Measurements from ENCODE around the gene GCH1. TPM values are rescaled to one million over a fixed set of nuclear protein-coding genes. Genes with fewer than 3 reads are reported as not detected.

Gene GCH1
- total RNA-seq, 1 experiment from 2014 or later: 16.7 TPM

- Histone ChIP-seq H2AFZ (ENCODE audit: low read depth, low read length, poor library complexity, severe bottlenecking) (no peak overlapping the region), H3K27ac (ENCODE audit: low read depth, low read length) (no peak overlapping the region), H3K4me2 (ENCODE audit: low read length) (no peak overlapping the region), H3K27me3 (ENCODE audit: insufficient read depth, low read length) (no peaks in the 10 kb centered on the region), H3K9me2 (ENCODE audit: insufficient read depth) (no peaks in the 10 kb centered on the region), H3K79me2 (ENCODE audit: insufficient read depth, low read length) (no peaks in the 10 kb centered on the region), H3K4me3 (replicated peaks in 1 of 2; ENCODE audit: low read depth in 1 of 2, low read length in 2 of 2) (no peak overlapping the region), H3K36me3 (ENCODE audit: control insufficient read depth in 1 of 2, insufficient read depth in 2 of 2, low read length in 2 of 2) (no peaks in the 10 kb centered on the region), H3K9ac (ENCODE audit: low read length) (no peak overlapping the region), H3K4me1 (ENCODE audit: control insufficient read depth in 1 of 2, insufficient read depth in 2 of 2, low read length in 2 of 2) (0 out of 4 replicates have a peak, but pooled peaks cover 0 to 5% of the 10 kb centered on the region in 2 experiments), H3K9me3 (ENCODE audit: control insufficient read depth in 1 of 2, insufficient read depth in 1 of 2, low read depth in 1 of 2, low read length in 2 of 2) (no peaks in the 10 kb centered on the region), H4K20me1 (ENCODE audit: insufficient read depth) (no peaks in the 10 kb centered on the region)
- TF ChIP-seq SIN3A (IDR thresholded peaks at IDR 0.05; ENCODE audit: low read depth): no peak
- TF ChIP-seq ZFX (IDR thresholded peaks at IDR 0.05): no peak
- no TSS peak for BruUV-seq (replicated peaks)
- ChIA-PET POLR2A (no interaction called here), RAD21 (ENCODE audit: low non-redundant PET in 1 of 2, low total read pairs in 2 of 2, uncharacterized antibody in 2 of 2, unreplicated experiment in 2 of 2) (no interaction called here), CTCF (interaction anchor here (1.5 kb wide), 1 partner anchor 14 kb away, joined by 4 read pairs; no protein-coding TSS in a partner anchor)
- DNase-seq (ENCODE audit: low read depth, low spot score): no peak
- no peak for ATAC-seq
- intact Hi-C loops (cut with micrococcal nuclease): no loop called here
Observed at GRCh38 chr14:54792288-54792687, 110.3 kb downstream of the GCH1 start.

Small RNAs within 50 kb of the gene (microRNA-seq; reads per million reads assigned to microRNA genes)
- gene MIR4308 (ENCODE audit: borderline number of aligned reads): not detected

Other genes starting within 250 kb of the GCH1 start
- gene WDHD1, start 124.3 kb upstream of the GCH1 start, total RNA-seq (2021; ENCODE audit: unreplicated experiment): 44.3 TPM
- 23.7 TPM for gene SOCS4, start 124.4 kb upstream of the GCH1 start, total RNA-seq (2021; ENCODE audit: unreplicated experiment)
- 101 TPM for gene MAPK1IP1L, start 148.8 kb upstream of the GCH1 start, total RNA-seq (2021; ENCODE audit: unreplicated experiment)
- gene LGALS3, start 226.4 kb upstream of the GCH1 start, total RNA-seq (2021; ENCODE audit: unreplicated experiment): 86.1 TPM